Measurements from ENCODE around the gene NEK11. TPM values are rescaled to one million over a fixed set of nuclear protein-coding genes. Genes with fewer than 3 reads are reported as not detected.

The NEK11 gene
- total RNA-seq, 2 donors from 2014 or later = 0.20 to 6.0 TPM

- Histone ChIP-seq H3K4me1 (ENCODE audit: control insufficient read depth, insufficient read depth, low read length) (no peaks in the 10 kb centered on the region), H3K27me3 (ENCODE audit: control insufficient read depth, insufficient read depth, low read length, poor library complexity, severe bottlenecking) (no peaks in the 10 kb centered on the region), H3K9ac (ENCODE audit: extremely low read depth, low read length, poor library complexity, severe bottlenecking) (no peak overlapping the region), H3K9me3 (ENCODE audit: control insufficient read depth, low read length) (no peaks in the 10 kb centered on the region), H3K36me3 (ENCODE audit: control insufficient read depth, insufficient read depth, low read length) (no peaks in the 10 kb centered on the region), H3K4me3 (ENCODE audit: low read length) (no peak overlapping the region), H3K27ac (ENCODE audit: low read depth, low read length) (no peak overlapping the region)
- Mint-ChIP-seq H3K27me3 (ENCODE audit: insufficient read depth) (no peaks in the 10 kb centered on the region), H3K4me3 (no peak overlapping the region), H3K9me3 (no peaks in the 10 kb centered on the region), H3K27ac (no peak overlapping the region), H3K36me3 (ENCODE audit: low read depth) (no peaks in the 10 kb centered on the region), H3K4me1 (no peaks in the 10 kb centered on the region)
- DNase-seq = no peak
- 85 to 87% methylated on average over 3 of the region's 3 CpGs for WGBS, 2 experiments (ENCODE audit: insufficient coverage in 1 of 2, insufficient read length in 1 of 2)
- TF ChIP-seq CTCF (conservative IDR thresholded peaks at IDR 0.05) = no peak
Measured at GRCh38 chr3:131285456-131285855, 258.8 kb downstream of the NEK11 start.

GRCh38 chr3:131299836-131300235, 273.2 kb downstream of the NEK11 start:
- Mint-ChIP-seq H3K4me1 (no peaks in the 10 kb centered on the region), H3K4me3 (no peak overlapping the region), H3K36me3 (ENCODE audit: low read depth) (no peaks in the 10 kb centered on the region), H3K27me3 (ENCODE audit: insufficient read depth) (peaks cover 19% of the 10 kb centered on the region), H3K27ac (no peak overlapping the region), H3K9me3 (no peaks in the 10 kb centered on the region)
- no peak for TF ChIP-seq CTCF (conservative IDR thresholded peaks at IDR 0.05)
- DNase-seq = no peak
- H3K9me3 ChIP-seq (ENCODE audit: control insufficient read depth, low read length) = no peaks in the 10 kb centered on the region
- H3K27me3 ChIP-seq (ENCODE audit: control insufficient read depth, insufficient read depth, low read length, poor library complexity, severe bottlenecking) = peaks cover 5% of the 10 kb centered on the region
- no peaks in the 10 kb centered on the region for H3K36me3 ChIP-seq (ENCODE audit: control insufficient read depth, insufficient read depth, low read length)
- H3K27ac ChIP-seq (ENCODE audit: low read depth, low read length) = no peak overlapping the region
- H3K4me3 ChIP-seq (ENCODE audit: low read length) = no peak overlapping the region
- H3K9ac ChIP-seq (ENCODE audit: extremely low read depth, low read length, poor library complexity, severe bottlenecking) = no peak overlapping the region
- no peaks in the 10 kb centered on the region for H3K4me1 ChIP-seq (ENCODE audit: control insufficient read depth, insufficient read depth, low read length)
- 100% methylated on average over 1 of the region's 1 CpG for WGBS, 2 experiments (ENCODE audit: insufficient coverage in 1 of 2, insufficient read length in 1 of 2)

GRCh38 chr3:131303848-131304247, 277.2 kb downstream of the NEK11 start:
- no peaks in the 10 kb centered on the region for H3K36me3 ChIP-seq (ENCODE audit: control insufficient read depth, insufficient read depth, low read length)
- no peaks in the 10 kb centered on the region for H3K4me1 ChIP-seq (ENCODE audit: control insufficient read depth, insufficient read depth, low read length)
- Mint-ChIP-seq H3K4me3 (no peak overlapping the region), H3K4me1 (no peaks in the 10 kb centered on the region), H3K36me3 (ENCODE audit: low read depth) (no peaks in the 10 kb centered on the region), H3K9me3 (no peaks in the 10 kb centered on the region), H3K27ac (no peak overlapping the region), H3K27me3 (ENCODE audit: insufficient read depth) (peaks cover 21% of the 10 kb centered on the region)
- no peak overlapping the region for H3K4me3 ChIP-seq (ENCODE audit: low read length)
- H3K27me3 ChIP-seq (ENCODE audit: control insufficient read depth, insufficient read depth, low read length, poor library complexity, severe bottlenecking) = peaks cover 5% of the 10 kb centered on the region
- H3K27ac ChIP-seq (ENCODE audit: low read depth, low read length) = no peak overlapping the region
- H3K9ac ChIP-seq (ENCODE audit: extremely low read depth, low read length, poor library complexity, severe bottlenecking) = no peak overlapping the region
- H3K9me3 ChIP-seq (ENCODE audit: control insufficient read depth, low read length) = no peaks in the 10 kb centered on the region
- no peak for TF ChIP-seq CTCF (conservative IDR thresholded peaks at IDR 0.05)
- no peak for DNase-seq
